Astrocyte (in vitro differentiated cells and primary cell): ENCODE results near the gene HNF4A.

Experiments used
- EZH2 ChIP-seq: IDR thresholded peaks from 2 replicates; pipeline ENCODE4 v1.6.1; 2012; ENCODE audit warnings: mild to moderate bottlenecking, low read length, inconsistent platforms; ENCODE audit not compliant: insufficient read depth
- TF ChIP-seq, protein P1 (sequence below): IDR thresholded peaks from 2 replicates; pipeline ENCODE4 v1.5.1; 2011; ENCODE audit warnings: low read depth, mild to moderate bottlenecking, inconsistent platforms, low read length, moderate library complexity; ENCODE audit not compliant: insufficient read depth

DNA sequence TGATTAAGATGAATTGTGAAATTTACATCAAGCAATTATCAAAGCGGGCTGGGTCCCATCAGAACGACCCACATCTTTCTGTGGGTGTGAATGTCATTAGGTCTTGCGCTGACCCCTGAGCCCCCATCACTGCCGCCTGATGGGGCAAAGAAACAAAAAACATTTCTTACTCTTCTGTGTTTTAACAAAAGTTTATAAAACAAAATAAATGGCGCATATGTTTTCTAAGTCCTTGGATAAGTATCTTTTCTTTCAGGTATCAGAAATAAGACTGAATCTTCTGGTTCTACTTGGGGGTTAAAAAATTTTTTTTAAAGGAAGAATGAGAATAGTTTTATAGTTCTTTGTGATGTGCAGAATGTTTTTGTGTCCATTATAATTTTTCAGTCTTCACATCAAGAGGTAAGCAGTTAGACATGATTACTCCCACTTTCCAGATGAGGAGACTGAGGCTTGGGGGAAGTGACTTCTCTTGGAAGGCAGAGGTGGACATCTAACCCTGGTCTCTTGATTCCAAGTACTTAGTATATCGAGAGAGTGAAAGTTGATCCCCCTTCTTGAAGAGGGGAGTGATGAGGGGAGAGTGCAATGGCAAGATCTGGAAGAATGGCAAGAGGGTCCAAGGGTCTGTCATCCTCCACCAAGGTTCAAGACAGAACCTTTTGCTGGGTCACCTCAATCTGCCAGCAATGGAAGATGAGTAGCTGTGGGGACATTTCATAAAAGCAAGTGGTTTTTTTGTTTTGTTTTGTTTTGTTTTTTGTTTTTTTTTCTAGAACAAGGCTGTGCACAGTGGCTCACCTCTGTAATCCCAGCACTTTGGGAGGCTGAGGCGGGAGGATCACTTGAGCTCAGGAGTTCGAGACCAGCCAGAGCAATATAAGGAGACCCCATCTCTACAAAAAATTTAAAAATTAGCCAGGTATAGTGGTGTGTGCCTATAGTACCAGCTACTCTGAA, 77.4 kb downstream of the HNF4A start:
- no peak for TF ChIP-seq EZH2
- TF ChIP-seq, protein P1, sequence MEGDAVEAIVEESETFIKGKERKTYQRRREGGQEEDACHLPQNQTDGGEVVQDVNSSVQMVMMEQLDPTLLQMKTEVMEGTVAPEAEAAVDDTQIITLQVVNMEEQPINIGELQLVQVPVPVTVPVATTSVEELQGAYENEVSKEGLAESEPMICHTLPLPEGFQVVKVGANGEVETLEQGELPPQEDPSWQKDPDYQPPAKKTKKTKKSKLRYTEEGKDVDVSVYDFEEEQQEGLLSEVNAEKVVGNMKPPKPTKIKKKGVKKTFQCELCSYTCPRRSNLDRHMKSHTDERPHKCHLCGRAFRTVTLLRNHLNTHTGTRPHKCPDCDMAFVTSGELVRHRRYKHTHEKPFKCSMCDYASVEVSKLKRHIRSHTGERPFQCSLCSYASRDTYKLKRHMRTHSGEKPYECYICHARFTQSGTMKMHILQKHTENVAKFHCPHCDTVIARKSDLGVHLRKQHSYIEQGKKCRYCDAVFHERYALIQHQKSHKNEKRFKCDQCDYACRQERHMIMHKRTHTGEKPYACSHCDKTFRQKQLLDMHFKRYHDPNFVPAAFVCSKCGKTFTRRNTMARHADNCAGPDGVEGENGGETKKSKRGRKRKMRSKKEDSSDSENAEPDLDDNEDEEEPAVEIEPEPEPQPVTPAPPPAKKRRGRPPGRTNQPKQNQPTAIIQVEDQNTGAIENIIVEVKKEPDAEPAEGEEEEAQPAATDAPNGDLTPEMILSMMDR: no peak
